GM21619 (cell line): Measurements from ENCODE around the gene ST7.

Experiments used
- ATAC-seq: cut with Tn5 transposase; IDR thresholded peaks from one replicate; pipeline ENCODE4 v1.9.1; 2021; ENCODE audit not compliant: unreplicated experiment

Gene ST7

GRCh38 chr7:117146511-117146910 lies 193.2 kb downstream of the ST7 start:
- no peak for ATAC-seq

- ATAC-seq = no peak
These were observed 195.7 kb downstream of the ST7 start for GRCh38 chr7:117148971-117149370.

GRCh38 chr7:117149692-117150091 lies 196.4 kb downstream of the ST7 start:
- ATAC-seq = no peak

- no peak for ATAC-seq
These were observed 199.1 kb downstream of the ST7 start for GRCh38 chr7:117152213-117153007.

- ATAC-seq = no peak
These were observed 199.8 kb downstream of the ST7 start for GRCh38 chr7:117153016-117153545.

GRCh38 chr7:117154721-117155120 lies 201.4 kb downstream of the ST7 start:
- ATAC-seq = no peak

- no peak for ATAC-seq
These were observed 202.4 kb downstream of the ST7 start for GRCh38 chr7:117155694-117156093.

- no peak for ATAC-seq
These were observed 204.2 kb downstream of the ST7 start for GRCh38 chr7:117157241-117158209.

GRCh38 chr7:117158941-117159697 lies 205.8 kb downstream of the ST7 start:
- no peak for ATAC-seq

- no peak for ATAC-seq
These were observed 209.8 kb downstream of the ST7 start for GRCh38 chr7:117163101-117163500.

GRCh38 chr7:117164620-117165019 lies 211.3 kb downstream of the ST7 start:
- ATAC-seq = no peak

- peak; percentile 67 for ATAC-seq
These were observed 212.4 kb downstream of the ST7 start for GRCh38 chr7:117165656-117166055.

- ATAC-seq = no peak
These were observed 216.6 kb downstream of the ST7 start for GRCh38 chr7:117169907-117170306.

- no peak for ATAC-seq
These were observed 217.8 kb downstream of the ST7 start for GRCh38 chr7:117171106-117171505.

GRCh38 chr7:117172283-117172682 lies 219.0 kb downstream of the ST7 start:
- no peak for ATAC-seq

GRCh38 chr7:117173035-117173770 lies 219.9 kb downstream of the ST7 start:
- no peak for ATAC-seq

- ATAC-seq = no peak
These were observed 222.9 kb downstream of the ST7 start for GRCh38 chr7:117176206-117176605.

GRCh38 chr7:117178600-117178999 lies 225.3 kb downstream of the ST7 start:
- ATAC-seq = no peak

- no peak for ATAC-seq
These were observed 226.4 kb downstream of the ST7 start for GRCh38 chr7:117179701-117180100.

GRCh38 chr7:117183729-117184128 lies 230.4 kb downstream of the ST7 start:
- ATAC-seq = no peak
